ENCODE data around the gene MKI67.

Gene MKI67

GRCh38 chr10:128046953-128047290 lies 79.3 kb downstream of the MKI67 start:
- no peak for DNase-seq (ENCODE audit: low read depth)
- no peak for TF ChIP-seq CTCF (conservative IDR thresholded peaks at IDR 0.05; ENCODE audit: control insufficient read depth, insufficient read depth, low read depth, low read length)
- H3K4me3 ChIP-seq (ENCODE audit: control insufficient read depth, low read depth, low read length), result no peak overlapping the region

Data from fibroblast of mammary gland (primary cell).